Measurements from ENCODE around the gene IGF1R. TPM values are rescaled to one million over a fixed set of nuclear protein-coding genes. Genes with fewer than 3 reads are reported as not detected.
A peak's percentile ranks its signal among the peaks of the same experiment; 100 is the strongest.

The IGF1R gene
- polyA plus RNA-seq, 1 experiment = 36.2 TPM

DNA sequence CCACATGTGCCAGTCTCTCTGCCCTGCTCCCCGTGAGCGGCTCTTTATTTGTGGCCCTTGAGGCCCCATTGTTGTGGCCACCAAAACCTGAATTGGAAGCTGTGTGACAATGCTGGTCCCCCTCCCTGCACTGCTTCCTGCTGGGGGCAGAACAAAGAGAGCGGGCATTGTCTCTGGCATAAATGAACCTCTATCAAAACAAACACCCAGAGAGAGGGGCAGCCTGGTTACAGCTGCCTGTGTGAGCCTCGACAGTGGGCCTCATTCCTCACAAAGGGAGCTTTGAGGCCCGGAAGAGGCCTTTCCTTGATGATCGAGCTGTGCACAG lies 152.9 kb downstream of the IGF1R start:
- TF ChIP-seq, protein P1, sequence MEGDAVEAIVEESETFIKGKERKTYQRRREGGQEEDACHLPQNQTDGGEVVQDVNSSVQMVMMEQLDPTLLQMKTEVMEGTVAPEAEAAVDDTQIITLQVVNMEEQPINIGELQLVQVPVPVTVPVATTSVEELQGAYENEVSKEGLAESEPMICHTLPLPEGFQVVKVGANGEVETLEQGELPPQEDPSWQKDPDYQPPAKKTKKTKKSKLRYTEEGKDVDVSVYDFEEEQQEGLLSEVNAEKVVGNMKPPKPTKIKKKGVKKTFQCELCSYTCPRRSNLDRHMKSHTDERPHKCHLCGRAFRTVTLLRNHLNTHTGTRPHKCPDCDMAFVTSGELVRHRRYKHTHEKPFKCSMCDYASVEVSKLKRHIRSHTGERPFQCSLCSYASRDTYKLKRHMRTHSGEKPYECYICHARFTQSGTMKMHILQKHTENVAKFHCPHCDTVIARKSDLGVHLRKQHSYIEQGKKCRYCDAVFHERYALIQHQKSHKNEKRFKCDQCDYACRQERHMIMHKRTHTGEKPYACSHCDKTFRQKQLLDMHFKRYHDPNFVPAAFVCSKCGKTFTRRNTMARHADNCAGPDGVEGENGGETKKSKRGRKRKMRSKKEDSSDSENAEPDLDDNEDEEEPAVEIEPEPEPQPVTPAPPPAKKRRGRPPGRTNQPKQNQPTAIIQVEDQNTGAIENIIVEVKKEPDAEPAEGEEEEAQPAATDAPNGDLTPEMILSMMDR (IDR thresholded peaks at IDR 0.05; ENCODE audit: insufficient read depth, low read depth, low read length) = no peak
- Histone ChIP-seq H3K4me3 (ENCODE audit: low read depth, low read length) (no peak overlapping the region), H3K27me3 (ENCODE audit: control insufficient read depth, insufficient read depth, low read length) (no peaks in the 10 kb centered on the region), H3K36me3 (ENCODE audit: control insufficient read depth, insufficient read depth, low read length) (no peaks in the 10 kb centered on the region)
- ChIA-PET POLR2A (no interaction called here), CTCF (interaction anchor here (0.6 to 2.2 kb wide), 3 partner anchors 22 to 80 kb away, joined by 3 to 7 read pairs (median 3); no protein-coding TSS in a partner anchor)
- no peak for DNase-seq (ENCODE audit: low read depth)

DNA sequence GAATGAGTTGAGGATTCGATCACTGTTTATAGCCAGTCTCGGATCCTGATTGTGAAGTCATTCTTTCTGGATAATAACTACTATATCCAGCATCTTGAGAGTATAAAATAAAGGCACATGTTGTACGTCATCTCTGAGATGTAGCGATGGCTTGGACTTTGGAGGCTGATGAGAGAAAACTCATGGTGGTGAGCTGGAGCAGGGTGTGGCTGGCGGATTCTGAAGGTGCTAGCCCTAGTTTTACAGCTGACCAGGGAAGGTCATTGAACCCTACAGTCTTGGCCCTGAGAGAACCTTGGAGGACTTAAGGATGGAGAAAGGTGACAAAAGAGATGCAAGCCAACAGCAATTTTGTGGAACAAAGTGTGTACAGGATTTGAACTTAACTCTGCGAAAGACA lies 153.8 kb downstream of the IGF1R start:
- Histone ChIP-seq H3K4me3 (ENCODE audit: low read depth, low read length) (no peak overlapping the region), H3K27me3 (ENCODE audit: control insufficient read depth, insufficient read depth, low read length) (no peaks in the 10 kb centered on the region), H3K36me3 (ENCODE audit: control insufficient read depth, insufficient read depth, low read length) (no peaks in the 10 kb centered on the region)
- no peak for DNase-seq (ENCODE audit: low read depth)
- ChIA-PET CTCF (interaction anchor here (1.0 to 1.2 kb wide), 2 partner anchors 23 to 53 kb away, joined by 3 read pairs; no protein-coding TSS in a partner anchor), POLR2A (no interaction called here)
- TF ChIP-seq, protein P1 (IDR thresholded peaks at IDR 0.05; ENCODE audit: insufficient read depth, low read depth, low read length) = no peak

DNA sequence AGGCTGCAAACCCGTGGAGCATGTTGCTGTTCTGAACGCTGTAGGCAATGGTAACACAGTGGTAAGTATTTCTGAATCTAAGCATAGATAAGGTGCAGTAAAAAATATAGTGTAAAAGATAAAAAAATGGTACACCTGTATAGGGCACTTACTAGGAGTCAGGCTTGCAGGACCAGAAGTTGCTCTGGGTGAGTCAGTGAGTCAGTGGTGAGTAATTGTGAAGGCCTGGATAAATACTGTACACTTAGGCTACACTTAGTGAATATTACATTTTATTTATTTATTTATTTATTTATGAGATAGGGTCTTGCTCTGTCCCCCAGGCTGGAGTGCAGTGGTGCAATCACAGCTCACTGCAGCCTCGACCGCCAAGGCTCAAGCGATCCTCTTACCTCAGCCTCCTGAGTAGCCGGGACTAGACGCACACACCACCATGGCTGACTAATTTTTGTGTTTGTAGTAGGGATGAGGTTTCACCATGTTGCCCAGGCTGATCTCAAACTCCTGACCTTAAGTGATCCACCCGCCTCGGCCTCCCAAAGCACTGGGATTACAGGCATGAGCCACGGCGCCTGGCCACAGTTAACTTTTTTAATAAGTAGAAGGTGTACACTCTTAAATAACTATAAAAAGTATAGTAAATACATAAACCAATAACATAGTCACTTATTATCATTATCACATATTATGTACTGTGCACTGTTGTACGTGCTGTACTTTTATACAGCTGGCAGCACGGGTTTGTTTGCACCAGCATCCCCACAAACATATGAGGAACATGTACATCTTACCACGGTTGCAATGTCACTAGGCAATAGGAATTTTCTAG lies 155.1 kb downstream of the IGF1R start:
- Histone ChIP-seq H3K27me3 (ENCODE audit: control insufficient read depth, insufficient read depth, low read length) (no peaks in the 10 kb centered on the region), H3K4me3 (ENCODE audit: low read depth, low read length) (no peak overlapping the region), H3K36me3 (ENCODE audit: control insufficient read depth, insufficient read depth, low read length) (no peaks in the 10 kb centered on the region)
- ChIA-PET CTCF (interaction anchor here (1.2 kb wide), 1 partner anchor 24 kb away, joined by 3 read pairs; no protein-coding TSS in a partner anchor), POLR2A (no interaction called here)
- TF ChIP-seq, protein P1 (IDR thresholded peaks at IDR 0.05; ENCODE audit: insufficient read depth, low read depth, low read length) = no peak
- no peak for DNase-seq (ENCODE audit: low read depth)

DNA sequence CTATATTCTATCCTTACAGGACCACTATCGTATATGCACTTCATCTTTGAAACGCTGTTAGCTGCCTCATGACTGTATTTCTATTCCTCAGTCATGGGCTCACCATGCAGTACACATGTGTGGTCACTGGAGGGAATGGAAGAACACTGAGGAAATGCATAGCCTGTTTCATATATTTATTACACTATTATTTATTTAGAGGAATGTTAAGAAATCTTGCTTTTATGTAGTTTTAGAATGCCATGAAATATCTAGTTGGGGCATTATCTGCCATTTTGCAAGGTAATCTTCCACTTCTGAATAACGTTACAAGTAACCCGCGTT lies 155.7 kb downstream of the IGF1R start:
- no peak overlapping the region for H3K4me3 ChIP-seq (ENCODE audit: low read depth, low read length)
- POLR2A ChIA-PET = no interaction called here
- no peak for DNase-seq (ENCODE audit: low read depth)
- H3K27me3 ChIP-seq (ENCODE audit: control insufficient read depth, insufficient read depth, low read length) = no peaks in the 10 kb centered on the region
- TF ChIP-seq, protein P1 (IDR thresholded peaks at IDR 0.05; ENCODE audit: insufficient read depth, low read depth, low read length) = 0 out of 2 replicates have a peak, but pooled peaks have one; percentile 23
- H3K36me3 ChIP-seq (ENCODE audit: control insufficient read depth, insufficient read depth, low read length) = no peaks in the 10 kb centered on the region
- CTCF ChIA-PET = no interaction called here

DNA sequence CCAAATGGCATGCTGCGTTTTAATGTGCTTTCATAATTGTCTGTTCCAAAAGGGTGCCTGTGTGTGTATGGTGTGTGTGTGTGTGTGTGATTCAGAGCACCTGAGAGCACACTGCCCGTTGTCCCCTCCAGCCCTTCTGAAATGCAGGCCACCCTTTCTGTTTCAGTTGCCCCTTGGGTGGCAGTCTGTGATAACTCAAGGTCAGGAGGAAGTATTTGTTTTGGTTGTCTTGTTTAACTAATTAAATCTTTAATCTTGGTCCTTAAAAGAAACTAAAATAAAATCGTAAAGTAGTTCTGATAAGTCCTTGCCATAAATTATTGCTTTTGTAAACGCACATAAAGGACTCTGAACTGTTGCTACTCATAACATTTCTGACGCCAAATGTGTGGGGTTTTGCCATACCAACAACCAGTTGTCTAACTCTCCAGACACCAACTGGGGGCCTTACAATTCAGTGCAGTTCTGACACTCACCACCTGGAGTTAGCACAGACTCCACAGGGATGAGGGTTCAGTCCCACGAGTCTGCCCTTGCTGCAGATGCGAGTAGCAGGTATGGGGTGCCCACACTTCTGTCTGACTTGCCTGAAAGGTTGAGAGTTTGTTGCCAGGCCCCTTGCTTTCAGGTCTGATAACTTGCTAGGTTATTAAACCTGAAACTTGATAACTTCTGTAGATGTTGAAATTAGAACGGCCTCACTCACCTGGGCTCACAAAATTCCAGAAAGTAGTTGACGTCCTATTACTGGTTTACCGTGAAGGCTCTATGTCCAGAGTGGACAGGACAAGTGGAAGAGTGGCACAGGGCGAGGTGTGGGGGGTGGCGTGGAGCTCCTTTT lies 157.3 kb downstream of the IGF1R start:
- CTCF ChIA-PET = interaction anchor here (1.6 kb wide), 1 partner anchor 287 kb away, joined by 3 read pairs; no protein-coding TSS in a partner anchor
- Histone ChIP-seq H3K27me3 (ENCODE audit: control insufficient read depth, insufficient read depth, low read length) (no peaks in the 10 kb centered on the region), H3K4me3 (ENCODE audit: low read depth, low read length) (no peak overlapping the region), H3K36me3 (ENCODE audit: control insufficient read depth, insufficient read depth, low read length) (no peaks in the 10 kb centered on the region)
- TF ChIP-seq, protein P1 (IDR thresholded peaks at IDR 0.05; ENCODE audit: insufficient read depth, low read depth, low read length) = no peak
- no peak for DNase-seq (ENCODE audit: low read depth)
- POLR2A ChIA-PET = no interaction called here
